Lower lobe of right lung (tissue), 2 donors: ENCODE measurements around the gene SNX22. TPM values are rescaled to one million over a fixed set of nuclear protein-coding genes. Genes with fewer than 3 reads are reported as not detected.
"Not testable (repeated sequence)": the region's sequence is repeated elsewhere in the genome, so short reads cannot be mapped to it uniquely, and the experiment has no call there.

Experiments used
- ATAC-seq, 2 donors: fragments of 200-7000 bp; cut with Tn5 transposase; one replicate each; pipeline ENCODE4 v1.9.1; 2020 to 2022; ENCODE audit warnings: mild to moderate bottlenecking in 2 of 2, moderate library complexity in 2 of 2
- DNase-seq: peaks from one replicate; pipeline ENCODE4 v3.0.0-alpha.2; 2020
- H3K27ac ChIP-seq: fragments of 200-600 bp; one replicate; pipeline ENCODE4 v1.8.0; 2022
- H3K27me3 ChIP-seq: fragments of 200-600 bp; one replicate; pipeline ENCODE4 v1.8.0; 2022; ENCODE audit warnings: low read depth
- H3K36me3 ChIP-seq: fragments of 200-600 bp; one replicate; pipeline ENCODE4 v1.8.0; 2022; ENCODE audit warnings: mild to moderate bottlenecking
- H3K4me1 ChIP-seq: fragments of 200-600 bp; one replicate; pipeline ENCODE4 v1.8.0; 2022
- H3K4me3 ChIP-seq: fragments of 200-600 bp; one replicate; pipeline ENCODE4 v1.8.0; 2022; ENCODE audit warnings: mild to moderate bottlenecking
- H3K9me3 ChIP-seq: fragments of 200-600 bp; one replicate; pipeline ENCODE4 v1.8.0; 2022
- CTCF ChIP-seq: fragments of 200-600 bp; IDR thresholded peaks from one replicate; pipeline ENCODE4 v1.8.0; 2022; ENCODE audit warnings: antibody characterized with exemption, mild to moderate bottlenecking
- intact Hi-C: fragments of 100-400 bp; cut with DNase I; formaldehyde crosslinking; loops from one replicate; pipeline ENCODE4 v1.11.0; 2022
- long read RNA-seq: library from polyadenylated mRNA; unstranded; transcript quantifications from one replicate; pipeline ENCODE4 v2.0.0, GENCODE V29; 2021
- total RNA-seq: library from RNA; stranded (reverse); fragmentation: NEBNext Ultra II Directional; extraction: Animal tissue kit (Norgen Biotek cat#: 25700); gene quantifications from one replicate; pipeline ENCODE4 v1.2.1, GENCODE V29; 2021
- donor health status: DM: no; HTN: yes; CAD: no; lungs with severe emphysema.

The SNX22 gene
- 17.4 TPM for total RNA-seq
- long read RNA-seq, partial matches to known transcripts: 2 of 11 reads
- long read RNA-seq, other reads (novel, unspliced or antisense): 9 of 11 reads

- ATAC-seq: peak; percentile 41
- Histone ChIP-seq H3K4me3 (peak within 1 kb of the TSS; percentile 63), H3K27me3 (peaks cover 22% of the 10 kb centered on the region), H3K36me3 (peaks cover 30% of the 10 kb centered on the region), H3K4me1 (peaks cover 44% of the 10 kb centered on the region), H3K9me3 (no peaks in the 10 kb centered on the region), H3K27ac (no peak within 1 kb of the TSS)
- no peak for TF ChIP-seq CTCF
- peak; percentile 66 for DNase-seq
- intact Hi-C loops: no loop called here
These were observed at the start of gene SNX22 for GRCh38 chr15:64151727-64152506. Gene SNX22 (plus strand): TSS chr15:64151731. CDS start chr15:64151776, 45 bp downstream.

GRCh38 chr15:64102497-64102896, 49.0 kb upstream of the SNX22 start:
- Histone ChIP-seq H3K27ac (no peak overlapping the region), H3K4me1 (peaks cover 78% of the 10 kb centered on the region), H3K36me3 (no peaks in the 10 kb centered on the region), H3K27me3 (no peaks in the 10 kb centered on the region), H3K4me3 (no peak overlapping the region), H3K9me3 (no peaks in the 10 kb centered on the region)
- DNase-seq (no peak), ATAC-seq (no peak)
- TF ChIP-seq CTCF: no peak
- intact Hi-C loops: no loop called here

GRCh38 chr15:64105113-64105704, 46.3 kb upstream of the SNX22 start:
- Histone ChIP-seq H3K4me1 (peaks cover 70% of the 10 kb centered on the region), H3K9me3 (no peaks in the 10 kb centered on the region), H3K36me3 (no peaks in the 10 kb centered on the region), H3K4me3 (no peak overlapping the region), H3K27me3 (no peaks in the 10 kb centered on the region), H3K27ac (peak overlapping the region; percentile 18)
- TF ChIP-seq CTCF: no peak
- DNase-seq (no peak), ATAC-seq (peak; percentile 64 to 76)
- intact Hi-C loops: no loop called here

- intact Hi-C loops: no loop called here
- Histone ChIP-seq H3K9me3 (no peaks in the 10 kb centered on the region), H3K36me3 (peaks cover 2% of the 10 kb centered on the region), H3K4me1 (peaks cover 75% of the 10 kb centered on the region), H3K27ac (no peak overlapping the region), H3K4me3 (no peak overlapping the region), H3K27me3 (no peaks in the 10 kb centered on the region)
- DNase-seq: no peak
- no peak for TF ChIP-seq CTCF
- ATAC-seq: peak; percentile 18 to 61
These were observed 44.2 kb upstream of the SNX22 start for GRCh38 chr15:64107337-64107736.

GRCh38 chr15:64110108-64110701, 41.3 kb upstream of the SNX22 start:
- peaks cover 74% of the 10 kb centered on the region for H3K4me1 ChIP-seq
- intact Hi-C loops, H3K27ac ChIP-seq: not testable (repeated sequence)

More at GRCh38 chr15:64110108-64110701, 41.3 kb upstream of the SNX22 start:
- not testable (repeated sequence) for DNase-seq, ATAC-seq, H3K9me3 ChIP-seq, H3K27me3 ChIP-seq, H3K4me3 ChIP-seq
- H3K36me3 ChIP-seq: peaks cover 30% of the 10 kb centered on the region
